GM19324 (cell line): ENCODE measurements around the gene APBB2.

Source experiments
- ATAC-seq: cut with Tn5 transposase; IDR thresholded peaks from one replicate; pipeline ENCODE4 v1.9.1; 2021; ENCODE audit warnings: mild to moderate bottlenecking, moderate library complexity; ENCODE audit not compliant: unreplicated experiment, low FRiP score

The APBB2 gene

DNA sequence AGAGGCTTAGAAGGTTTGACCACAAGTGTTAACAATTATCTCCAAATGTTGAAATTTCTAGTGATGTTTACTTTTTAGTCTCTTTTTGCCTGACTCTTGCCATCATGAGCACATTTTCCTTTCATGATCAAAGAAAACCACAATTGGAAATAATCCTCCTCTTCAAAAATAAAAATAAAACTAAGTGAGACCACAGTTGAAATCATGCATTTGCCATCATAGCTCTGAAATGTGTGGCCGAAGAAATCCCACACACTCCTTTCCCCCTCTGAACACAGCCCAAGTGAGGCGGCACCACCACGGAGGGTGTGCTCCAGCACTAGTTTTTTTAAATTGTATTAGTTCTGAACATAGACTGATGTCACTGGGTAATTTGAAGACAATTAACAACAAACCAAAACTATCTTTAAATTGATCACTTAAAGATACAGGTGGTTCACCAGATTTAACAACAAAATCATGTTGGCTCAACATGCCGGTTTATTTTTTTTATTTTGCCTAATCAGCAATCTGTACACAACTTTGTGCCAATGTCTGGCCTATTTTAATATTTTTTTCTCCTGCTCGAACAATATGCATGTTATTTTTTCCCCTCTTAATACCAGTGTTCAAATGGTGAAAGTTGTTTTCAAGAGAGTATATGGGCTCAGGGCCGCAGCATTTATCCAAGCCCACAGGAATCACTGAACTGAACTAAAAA, 17.6 kb downstream of the APBB2 start:
- no peak for ATAC-seq

- ATAC-seq, result no peak
These were observed 22.2 kb downstream of the APBB2 start for GRCh38 chr4:41192136-41192535.

DNA sequence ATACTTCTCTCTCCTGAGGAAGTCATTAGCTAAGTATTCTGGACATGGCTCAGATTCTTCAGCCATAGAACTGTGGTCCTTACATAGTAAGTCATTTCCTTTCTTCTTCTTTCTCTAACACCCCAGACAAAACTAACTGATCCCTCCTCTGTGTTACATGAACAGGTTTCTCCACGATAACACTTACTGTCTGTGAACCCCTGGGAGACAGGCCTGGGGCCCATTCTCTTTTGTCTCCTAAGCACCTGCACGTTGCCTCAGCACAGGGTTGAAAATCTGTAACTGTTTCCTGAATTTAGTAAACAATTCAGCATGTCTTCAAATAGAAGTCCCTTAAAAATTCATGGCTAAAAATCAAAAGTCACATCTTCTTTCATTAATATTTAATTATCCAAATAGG, 24.7 kb downstream of the APBB2 start:
- ATAC-seq, result no peak

- ATAC-seq, result no peak
These were observed 25.3 kb downstream of the APBB2 start for GRCh38 chr4:41189076-41189475.

DNA sequence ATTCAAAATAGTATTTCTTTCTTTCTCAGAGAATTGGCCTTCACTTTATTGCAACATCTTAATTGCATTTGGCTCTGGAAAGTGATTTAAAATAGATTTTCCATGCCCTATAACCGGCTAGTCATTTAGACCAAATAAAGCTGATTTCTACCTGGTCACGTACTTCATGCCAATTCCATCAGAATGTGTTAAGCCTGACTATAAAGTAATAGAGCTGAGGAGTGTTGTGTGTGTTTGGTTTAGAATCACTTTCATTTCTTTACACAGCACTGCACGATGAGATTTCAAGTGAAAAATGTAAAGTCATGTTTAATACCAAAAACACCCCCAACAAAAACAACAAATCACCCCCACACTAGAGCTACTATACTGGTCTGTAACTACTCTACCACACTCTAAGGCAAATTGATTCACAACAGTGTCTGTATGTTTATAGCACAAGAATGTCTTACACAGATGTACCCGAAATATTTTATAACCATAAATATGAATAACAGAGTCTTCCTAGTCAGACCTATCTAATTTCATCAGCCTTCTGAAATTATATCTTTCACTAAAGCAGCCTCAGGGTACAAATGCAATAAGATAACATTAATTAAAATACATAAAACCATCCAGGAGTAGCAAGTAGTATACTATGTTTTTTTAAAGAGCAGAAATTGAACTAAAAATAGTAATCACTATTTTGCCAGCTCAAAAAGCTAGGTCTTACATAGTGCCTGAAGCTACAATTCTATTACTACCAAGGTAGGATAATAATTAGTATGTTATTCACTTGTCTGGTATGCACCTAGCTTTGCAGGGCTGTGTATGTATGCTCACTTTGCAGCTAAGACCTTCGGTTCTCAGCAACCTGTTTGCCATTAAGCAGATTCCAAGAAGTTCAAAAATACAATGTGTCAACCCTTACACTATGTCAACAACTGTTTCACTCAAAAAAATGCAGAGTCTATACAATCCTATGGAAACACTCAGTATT, 28.4 kb downstream of the APBB2 start:
- no peak for ATAC-seq

GRCh38 chr4:41184009-41184408, 30.3 kb downstream of the APBB2 start:
- no peak for ATAC-seq

- no peak for ATAC-seq
These were observed 31.3 kb downstream of the APBB2 start for GRCh38 chr4:41183021-41183553.

DNA sequence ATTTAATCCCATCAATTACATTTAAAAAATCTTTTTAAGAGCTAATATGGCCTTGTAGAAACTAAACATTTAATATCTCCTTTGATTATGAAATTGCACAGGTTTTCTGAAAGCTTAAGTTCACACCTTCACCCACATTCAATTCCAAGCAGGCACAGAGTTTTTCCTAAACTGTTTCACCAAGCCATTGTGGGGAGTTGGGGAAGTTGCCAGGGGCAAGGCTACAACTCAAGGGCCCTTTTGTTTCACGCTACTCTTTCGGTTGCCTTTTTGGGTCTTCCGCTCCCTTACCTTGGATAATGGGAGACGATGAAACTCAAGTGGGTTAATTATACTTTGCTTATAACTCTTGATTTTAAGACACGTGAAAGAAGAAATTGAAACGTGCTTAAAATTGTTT, 33.3 kb downstream of the APBB2 start:
- ATAC-seq, result no peak

GRCh38 chr4:41179498-41180195, 34.7 kb downstream of the APBB2 start:
- no peak for ATAC-seq

- ATAC-seq, result no peak
These were observed 35.7 kb downstream of the APBB2 start for GRCh38 chr4:41178372-41179370.

- no peak for ATAC-seq
These were observed 37.3 kb downstream of the APBB2 start for GRCh38 chr4:41177016-41177415.

DNA sequence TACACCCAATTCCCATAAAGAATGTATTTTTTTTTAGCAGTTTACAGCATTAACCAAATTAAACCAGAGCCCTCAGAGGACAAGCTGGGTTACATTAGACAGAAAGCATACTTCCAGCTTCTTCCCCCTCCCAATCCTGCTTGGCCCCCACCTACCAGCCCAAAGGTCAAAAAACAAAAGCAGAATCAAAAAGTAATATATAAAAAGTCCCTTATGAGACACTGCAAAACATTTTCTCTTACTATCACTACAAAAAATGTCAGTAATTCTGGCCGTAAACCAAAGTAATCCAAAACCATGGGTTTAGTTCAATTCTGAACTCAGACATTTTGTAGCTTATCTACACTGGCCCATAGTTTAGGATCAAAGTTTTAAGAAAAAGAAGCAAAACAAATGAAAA, 38.0 kb downstream of the APBB2 start:
- ATAC-seq, result no peak

DNA sequence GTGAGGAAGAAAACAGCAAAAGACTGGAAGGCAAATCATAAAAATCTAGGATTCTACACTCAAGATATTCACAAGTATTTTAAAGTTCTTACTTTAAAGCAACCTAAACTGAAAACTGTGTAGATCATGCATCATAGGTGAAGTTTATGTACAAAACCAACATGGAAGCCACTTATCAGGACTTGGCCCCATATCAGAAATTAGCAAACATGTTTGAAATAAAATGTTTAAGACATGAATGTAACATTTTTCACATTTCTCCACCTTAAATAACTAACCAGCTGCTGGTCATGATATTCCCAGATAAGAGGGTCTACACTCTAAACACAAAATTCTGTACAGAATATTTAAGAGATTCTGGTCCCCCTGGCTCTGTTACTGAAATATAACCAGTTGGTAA, 38.5 kb downstream of the APBB2 start:
- ATAC-seq, result no peak

DNA sequence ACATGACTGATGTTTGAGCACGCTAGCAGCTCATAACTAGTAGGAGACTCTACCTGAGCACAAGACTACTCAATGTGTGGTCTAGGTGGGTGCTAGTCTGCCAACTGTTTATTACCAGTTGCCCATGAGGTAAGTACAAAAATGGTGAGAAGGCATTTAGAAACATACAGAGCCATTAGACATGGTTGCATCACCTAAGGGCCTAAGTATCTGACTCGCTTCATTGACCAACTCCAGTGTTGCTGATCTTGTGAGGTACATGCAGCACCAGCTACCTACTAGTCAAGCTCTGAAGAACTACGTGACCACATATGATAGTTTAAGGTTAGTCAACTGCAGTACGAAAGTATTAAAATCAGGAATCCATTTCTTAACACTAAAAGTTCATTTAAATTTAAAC, 39.9 kb downstream of the APBB2 start:
- no peak for ATAC-seq

DNA sequence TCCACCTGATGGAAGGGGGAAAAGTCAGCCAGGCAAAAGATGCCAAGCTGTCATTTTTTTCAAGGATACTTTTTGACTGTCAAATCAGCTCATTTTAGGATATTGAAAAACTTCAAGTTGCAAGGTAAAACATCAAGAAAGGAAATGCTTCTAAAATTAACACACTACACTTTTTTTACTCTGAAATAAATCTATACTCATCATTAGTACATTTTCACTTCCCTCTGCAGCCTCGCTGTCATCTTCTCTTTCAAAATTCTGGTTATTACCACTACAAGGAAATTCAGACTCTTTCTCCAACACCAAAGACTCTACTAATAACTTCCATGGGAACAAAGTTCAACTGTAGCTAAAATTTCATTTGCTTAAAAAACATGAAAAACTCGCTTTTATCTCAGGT, 41.6 kb downstream of the APBB2 start:
- ATAC-seq, result no peak

DNA sequence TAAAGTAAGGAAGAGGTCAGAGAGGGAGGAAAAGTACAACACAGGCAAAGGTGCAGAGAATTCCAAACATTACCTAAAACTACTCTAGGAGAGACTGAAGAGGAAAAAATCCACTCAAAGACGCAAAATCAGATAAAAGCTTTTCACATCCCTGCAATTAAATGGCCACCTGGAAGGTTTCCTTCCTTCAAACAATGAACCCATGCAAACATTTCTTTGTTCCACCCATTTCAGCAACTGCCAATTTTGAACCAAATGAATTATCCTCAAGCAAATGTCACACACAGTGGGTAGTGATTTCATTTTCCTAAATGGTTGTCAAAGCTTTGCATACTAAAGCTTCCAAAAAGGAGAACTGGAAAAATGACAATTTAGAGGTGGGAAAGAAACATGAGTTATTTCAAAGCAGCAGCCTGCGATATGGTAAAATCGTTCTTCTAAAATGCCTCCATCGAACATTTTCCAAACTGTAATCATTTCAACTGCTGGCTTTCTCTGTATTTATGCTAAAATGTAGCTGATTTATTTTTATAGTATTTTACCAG, 45.0 kb downstream of the APBB2 start:
- no peak for ATAC-seq

- no peak for ATAC-seq
These were observed 47.2 kb downstream of the APBB2 start for GRCh38 chr4:41167191-41167590.

GRCh38 chr4:41164405-41164804, 49.9 kb downstream of the APBB2 start:
- ATAC-seq, result no peak

GRCh38 chr4:41161355-41161754, 53.0 kb downstream of the APBB2 start:
- no peak for ATAC-seq
